Measurements from ENCODE around the gene CPN1. TPM values are rescaled to one million over a fixed set of nuclear protein-coding genes. Genes with fewer than 3 reads are reported as not detected.

CPN1 gene
- total RNA-seq, 1 experiment from 2014 or later = 24.9 TPM

DNA sequence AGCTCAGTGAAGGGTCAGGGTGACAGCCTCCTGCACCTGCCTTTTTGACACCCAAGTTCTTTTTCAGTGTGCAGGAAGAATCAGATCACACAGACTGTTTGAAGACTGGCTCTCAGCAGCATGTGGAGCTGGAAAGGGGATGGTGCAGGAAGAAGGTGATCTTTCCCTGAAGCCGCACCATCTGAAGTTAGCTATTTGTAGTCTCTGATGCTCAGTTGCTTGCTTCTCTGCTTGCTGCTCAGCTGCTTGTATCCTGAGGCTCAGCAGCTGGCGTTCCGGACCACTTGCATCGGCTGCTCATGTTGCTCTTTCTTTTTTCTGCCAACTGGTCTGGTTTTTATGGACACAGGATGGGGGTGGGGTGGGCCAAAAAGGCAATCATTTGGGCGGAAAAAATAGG is 56.1 kb downstream of the CPN1 start:
- no peaks in the 10 kb centered on the region for H3K27me3 Mint-ChIP-seq (ENCODE audit: insufficient read depth, unreplicated experiment)
- peaks cover 17% of the 10 kb centered on the region for H3K4me1 Mint-ChIP-seq (ENCODE audit: low read depth, unreplicated experiment)
- no peak for DNase-seq
- H3K36me3 Mint-ChIP-seq (ENCODE audit: insufficient read depth, unreplicated experiment) = peaks cover 4% of the 10 kb centered on the region
- Histone ChIP-seq H3K4me3 (ENCODE audit: low read depth, low read length) (no peak overlapping the region), H3K36me3 (ENCODE audit: control insufficient read depth, insufficient read depth, low read length) (no peaks in the 10 kb centered on the region), H3K9me3 (peaks cover 15% of the 10 kb centered on the region), H3K27me3 (replicated peaks; ENCODE audit: control insufficient read depth, insufficient read depth, low read length) (no peaks in the 10 kb centered on the region), H3K4me1 (peaks cover 9% of the 10 kb centered on the region)
- intact Hi-C loops (cut with micrococcal nuclease; ENCODE audit: unreplicated experiment) = loop anchor here (1.0 kb wide), 1 partner anchor 8 kb away; no protein-coding TSS in a partner anchor
- POLR2A ChIA-PET = interaction anchor here (0.6 to 1.2 kb wide), 3 partner anchors 95 to 488 kb away, joined by 3 read pairs; no protein-coding TSS in a partner anchor
- peaks cover 9% of the 10 kb centered on the region for H3K9me3 Mint-ChIP-seq (ENCODE audit: unreplicated experiment)
- no peak overlapping the region for H3K4me3 Mint-ChIP-seq (ENCODE audit: unreplicated experiment)
- H3K27ac Mint-ChIP-seq (ENCODE audit: unreplicated experiment) = peak overlapping the region; percentile 44
- TF ChIP-seq, protein P1, sequence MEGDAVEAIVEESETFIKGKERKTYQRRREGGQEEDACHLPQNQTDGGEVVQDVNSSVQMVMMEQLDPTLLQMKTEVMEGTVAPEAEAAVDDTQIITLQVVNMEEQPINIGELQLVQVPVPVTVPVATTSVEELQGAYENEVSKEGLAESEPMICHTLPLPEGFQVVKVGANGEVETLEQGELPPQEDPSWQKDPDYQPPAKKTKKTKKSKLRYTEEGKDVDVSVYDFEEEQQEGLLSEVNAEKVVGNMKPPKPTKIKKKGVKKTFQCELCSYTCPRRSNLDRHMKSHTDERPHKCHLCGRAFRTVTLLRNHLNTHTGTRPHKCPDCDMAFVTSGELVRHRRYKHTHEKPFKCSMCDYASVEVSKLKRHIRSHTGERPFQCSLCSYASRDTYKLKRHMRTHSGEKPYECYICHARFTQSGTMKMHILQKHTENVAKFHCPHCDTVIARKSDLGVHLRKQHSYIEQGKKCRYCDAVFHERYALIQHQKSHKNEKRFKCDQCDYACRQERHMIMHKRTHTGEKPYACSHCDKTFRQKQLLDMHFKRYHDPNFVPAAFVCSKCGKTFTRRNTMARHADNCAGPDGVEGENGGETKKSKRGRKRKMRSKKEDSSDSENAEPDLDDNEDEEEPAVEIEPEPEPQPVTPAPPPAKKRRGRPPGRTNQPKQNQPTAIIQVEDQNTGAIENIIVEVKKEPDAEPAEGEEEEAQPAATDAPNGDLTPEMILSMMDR (IDR thresholded peaks at IDR 0.05; ENCODE audit: insufficient read depth in 1 of 2, low read depth in 1 of 2, low read length in 1 of 2, severe bottlenecking in 1 of 2, unreplicated experiment in 1 of 2) = no peak
- CTCF ChIA-PET = interaction anchor here (1.3 kb wide), 1 partner anchor 16 kb away, joined by 6 read pairs; the partner anchor contains the start of gene DNMBP
- BruUV-seq (replicated peaks) = no TSS peak

DNA sequence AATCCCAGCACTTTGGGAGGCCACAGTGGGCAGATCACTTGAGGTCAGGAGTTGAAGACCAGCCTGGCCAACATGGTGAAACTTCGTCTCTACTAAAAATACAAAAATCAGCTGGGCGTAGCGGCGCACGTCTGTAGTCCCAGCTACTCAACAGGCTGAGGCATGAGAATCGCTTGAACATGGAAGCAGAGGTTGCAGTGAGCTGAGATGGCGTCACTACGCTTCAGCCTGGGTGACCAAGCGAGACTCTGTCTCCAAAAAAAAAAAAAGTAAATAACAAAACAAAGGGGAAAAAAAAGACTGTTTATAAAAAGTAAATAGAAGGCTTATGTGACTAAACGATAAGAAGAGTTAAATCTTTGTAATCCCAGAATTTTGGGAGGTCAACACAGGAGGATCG is 56.9 kb downstream of the CPN1 start:
- no peak for DNase-seq
- H3K27me3 ChIP-seq (replicated peaks; ENCODE audit: control insufficient read depth, insufficient read depth, low read length) = no peaks in the 10 kb centered on the region
- Mint-ChIP-seq H3K27ac (ENCODE audit: unreplicated experiment) (peak overlapping the region; percentile 44), H3K9me3 (ENCODE audit: unreplicated experiment) (peaks cover 9% of the 10 kb centered on the region), H3K4me1 (ENCODE audit: low read depth, unreplicated experiment) (peaks cover 25% of the 10 kb centered on the region), H3K27me3 (ENCODE audit: insufficient read depth, unreplicated experiment) (no peaks in the 10 kb centered on the region), H3K36me3 (ENCODE audit: insufficient read depth, unreplicated experiment) (peaks cover 4% of the 10 kb centered on the region), H3K4me3 (ENCODE audit: unreplicated experiment) (no peak overlapping the region)
- H3K4me1 ChIP-seq = peaks cover 17% of the 10 kb centered on the region
- TF ChIP-seq, protein P1 (IDR thresholded peaks at IDR 0.05; ENCODE audit: insufficient read depth in 1 of 2, low read depth in 1 of 2, low read length in 1 of 2, severe bottlenecking in 1 of 2, unreplicated experiment in 1 of 2) = no peak
- H3K36me3 ChIP-seq (ENCODE audit: control insufficient read depth, insufficient read depth, low read length) = no peaks in the 10 kb centered on the region
- CTCF ChIA-PET = interaction anchor here (0.6 to 1.3 kb wide), 3 partner anchors 15 to 58 kb away, joined by 3 to 6 read pairs (median 4); partner anchors contain the start of gene DNMBP
- H3K9me3 ChIP-seq = peaks cover 15% of the 10 kb centered on the region
- BruUV-seq (replicated peaks) = no TSS peak
- POLR2A ChIA-PET = interaction anchor here (1.2 kb wide), 1 partner anchor 94 kb away, joined by 3 read pairs; no protein-coding TSS in a partner anchor
- intact Hi-C loops (cut with micrococcal nuclease; ENCODE audit: unreplicated experiment) = loop anchor here (1.0 kb wide), 1 partner anchor 9 kb away; no protein-coding TSS in a partner anchor
- H3K4me3 ChIP-seq (ENCODE audit: low read depth, low read length) = no peak overlapping the region

DNA sequence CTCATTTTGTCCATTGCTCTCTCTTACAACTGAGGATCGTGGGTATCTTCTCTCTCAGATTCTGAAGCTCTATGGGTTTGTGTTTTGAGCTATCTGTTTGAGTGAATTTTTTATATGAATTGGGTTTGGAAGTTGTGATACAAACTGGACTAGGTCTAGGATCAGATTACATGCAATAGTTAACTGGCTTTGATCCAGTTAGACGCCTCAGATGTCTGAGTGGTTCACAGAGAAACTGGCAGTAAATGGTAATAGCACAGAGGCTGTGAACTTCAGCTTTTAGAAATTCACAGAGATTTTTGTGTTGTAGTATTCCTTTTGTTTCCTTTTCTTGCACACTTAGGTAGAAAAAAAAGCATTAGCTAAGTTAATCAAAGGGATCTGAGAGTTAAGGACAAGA is 59.3 kb downstream of the CPN1 start:
- peaks cover 26% of the 10 kb centered on the region for H3K4me1 ChIP-seq
- CTCF ChIA-PET = no interaction called here
- H3K9me3 Mint-ChIP-seq (ENCODE audit: unreplicated experiment) = no peaks in the 10 kb centered on the region
- H3K9me3 ChIP-seq = peaks cover 2% of the 10 kb centered on the region; the same call in 1 of the 2 replicates
- H3K27me3 ChIP-seq (replicated peaks; ENCODE audit: control insufficient read depth, insufficient read depth, low read length) = no peaks in the 10 kb centered on the region
- no peak overlapping the region for H3K4me3 ChIP-seq (ENCODE audit: low read depth, low read length)
- H3K4me1 Mint-ChIP-seq (ENCODE audit: low read depth, unreplicated experiment) = peaks cover 26% of the 10 kb centered on the region
- POLR2A ChIA-PET = no interaction called here
- H3K36me3 ChIP-seq (ENCODE audit: control insufficient read depth, insufficient read depth, low read length) = no peaks in the 10 kb centered on the region
- BruUV-seq (replicated peaks) = no TSS peak
- no peak overlapping the region for H3K4me3 Mint-ChIP-seq (ENCODE audit: unreplicated experiment)
- peaks cover 4% of the 10 kb centered on the region for H3K36me3 Mint-ChIP-seq (ENCODE audit: insufficient read depth, unreplicated experiment)
- no peaks in the 10 kb centered on the region for H3K27me3 Mint-ChIP-seq (ENCODE audit: insufficient read depth, unreplicated experiment)
- no peak overlapping the region for H3K27ac Mint-ChIP-seq (ENCODE audit: unreplicated experiment)
- intact Hi-C loops (cut with micrococcal nuclease; ENCODE audit: unreplicated experiment) = no loop called here
- TF ChIP-seq, protein P1 (IDR thresholded peaks at IDR 0.05; ENCODE audit: insufficient read depth in 1 of 2, low read depth in 1 of 2, low read length in 1 of 2, severe bottlenecking in 1 of 2, unreplicated experiment in 1 of 2) = no peak
- DNase-seq = no peak

All from Caco-2 (cell line).